Duodenal mucosa (tissue), 2 donors: ENCODE data around the gene HABP2.

Experiments
- H3K27ac ChIP-seq: one replicate; pipeline ENCODE4 v1.7.0; 2013; ENCODE audit warnings: low read depth, low read length
- H3K27me3 ChIP-seq, 2 donors: one replicate each; pipeline ENCODE4 v1.7.0; 2013; ENCODE audit warnings: low read length in 2 of 2, control low read depth in 1 of 2; ENCODE audit not compliant: insufficient read depth in 2 of 2, control insufficient read depth in 1 of 2
- H3K36me3 ChIP-seq, 2 donors: one replicate each; pipeline ENCODE4 v1.7.0; 2013; ENCODE audit warnings: low read length in 2 of 2, control low read depth in 1 of 2; ENCODE audit not compliant: insufficient read depth in 2 of 2, control insufficient read depth in 1 of 2
- H3K4me1 ChIP-seq, 2 donors: one replicate each; pipeline ENCODE4 v1.7.0; 2013; ENCODE audit warnings: low read length in 2 of 2, control low read depth in 1 of 2; ENCODE audit not compliant: insufficient read depth in 2 of 2, control insufficient read depth in 1 of 2
- H3K4me3 ChIP-seq, 2 donors: one replicate each; pipeline ENCODE4 v1.7.0; 2013; ENCODE audit warnings: low read length in 2 of 2, low read depth in 1 of 2
- H3K9ac ChIP-seq, 2 donors: one replicate each; pipeline ENCODE4 v1.7.0; 2013; ENCODE audit warnings: low read length in 2 of 2, low read depth in 1 of 2
- H3K9me3 ChIP-seq, 2 donors: one replicate each; pipeline ENCODE4 v1.7.0; 2013; ENCODE audit warnings: low read length in 2 of 2, control low read depth in 1 of 2; ENCODE audit not compliant: control insufficient read depth in 1 of 2

The HABP2 gene

DNA sequence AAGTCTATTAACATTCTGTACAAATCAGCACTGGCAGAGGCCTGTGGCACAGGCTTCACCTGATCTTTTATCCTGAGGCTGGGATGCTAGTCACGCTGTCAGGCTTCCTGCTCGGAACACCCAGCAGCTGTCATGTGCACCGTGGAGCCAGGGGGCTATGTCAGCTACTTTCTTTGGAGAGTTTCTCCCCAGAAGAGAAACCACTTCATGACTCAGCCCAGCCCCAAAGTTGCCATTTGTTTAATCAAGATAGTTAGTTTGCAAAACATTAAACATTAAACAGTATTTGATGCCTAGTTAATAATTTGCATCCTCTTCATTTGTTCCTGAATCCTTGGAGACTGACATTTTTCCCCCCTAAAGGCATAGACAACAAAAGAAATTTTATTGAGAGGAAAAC lies at the start of gene HABP2:
Gene HABP2 (plus strand): TSS at position 353 of the 400 bp plus-strand sequence. CDS start 69 bp downstream, outside the sequence.
- Histone ChIP-seq H3K4me3 (no peak within 1 kb of the TSS), H3K27me3 (no peaks in the 10 kb centered on the region), H3K4me1 (peaks cover 0 to 27% of the 10 kb centered on the region in 2 donors), H3K36me3 (no peaks in the 10 kb centered on the region), H3K9ac (no peak within 1 kb of the TSS), H3K9me3 (no peaks in the 10 kb centered on the region), H3K27ac (no peak within 1 kb of the TSS)

DNA sequence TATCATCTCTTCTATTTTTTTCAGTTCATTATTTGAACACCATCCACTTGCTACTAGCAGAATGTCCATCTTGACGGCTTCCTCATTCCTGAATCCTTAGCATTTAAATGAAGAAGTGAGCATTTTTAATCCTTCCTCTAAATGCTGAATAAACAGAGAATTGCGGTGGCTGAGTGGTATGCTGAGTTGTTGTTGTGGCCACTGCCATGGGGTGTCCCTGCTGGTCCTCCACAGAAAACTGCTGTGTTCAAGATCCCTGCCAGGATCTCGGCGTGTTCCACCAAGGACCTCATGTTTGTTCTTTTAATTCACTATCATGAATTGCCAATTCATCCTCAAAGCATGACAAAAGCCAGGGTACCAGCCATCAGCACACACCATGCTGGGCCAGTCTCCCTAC lies 48.9 kb upstream of the HABP2 start:
- no peak overlapping the region for H3K27ac ChIP-seq
- no peak overlapping the region for H3K4me3 ChIP-seq
- no peaks in the 10 kb centered on the region for H3K36me3 ChIP-seq
- H3K9ac ChIP-seq, result no peak overlapping the region
- H3K27me3 ChIP-seq, result no peaks in the 10 kb centered on the region
- peaks cover 0 to 3% of the 10 kb centered on the region in 2 donors for H3K4me1 ChIP-seq
- no peaks in the 10 kb centered on the region for H3K9me3 ChIP-seq

DNA sequence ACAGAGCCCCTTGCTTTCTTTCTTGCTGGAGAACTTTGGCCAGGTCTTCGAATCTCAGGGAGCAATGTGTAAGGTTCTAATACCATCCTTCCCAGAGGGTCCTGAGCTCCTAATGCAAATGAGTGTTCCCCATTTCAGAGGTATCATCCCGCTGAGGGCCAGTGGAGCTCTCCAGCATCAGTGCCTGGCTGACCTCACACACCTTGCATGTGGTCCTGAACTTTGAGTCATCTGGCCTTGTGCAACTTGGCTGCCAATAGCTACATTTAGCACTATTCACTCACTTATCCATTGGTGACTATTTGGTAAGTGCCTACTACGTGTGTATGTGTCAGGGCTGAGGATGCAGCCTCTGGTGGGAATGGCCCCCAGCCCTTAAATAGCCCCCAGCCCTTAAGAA lies 48.4 kb upstream of the HABP2 start:
- Histone ChIP-seq H3K36me3 (no peaks in the 10 kb centered on the region), H3K9ac (no peak overlapping the region), H3K27ac (no peak overlapping the region), H3K4me1 (peaks cover 0 to 3% of the 10 kb centered on the region in 2 donors), H3K9me3 (no peaks in the 10 kb centered on the region), H3K4me3 (no peak overlapping the region), H3K27me3 (no peaks in the 10 kb centered on the region)

DNA sequence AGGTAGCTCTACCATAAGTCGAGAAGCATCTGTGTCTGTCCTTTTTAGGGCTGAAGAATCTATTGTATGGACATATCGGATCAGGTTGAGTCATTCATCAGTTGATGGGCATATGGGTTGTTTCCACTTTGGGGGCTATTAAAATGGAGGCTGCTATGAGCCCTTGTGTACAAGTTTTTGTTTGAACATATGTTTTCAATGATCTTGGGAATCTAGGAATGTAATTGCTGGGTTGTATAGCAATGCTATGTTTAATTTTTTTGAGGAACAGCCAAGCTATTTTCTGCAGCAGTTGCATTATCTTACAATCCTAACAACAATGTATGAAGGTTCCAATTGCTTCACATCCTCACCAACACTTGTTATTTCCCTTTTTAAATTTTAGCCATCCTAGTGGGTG lies 46.4 kb upstream of the HABP2 start:
- Histone ChIP-seq H3K27me3 (no peaks in the 10 kb centered on the region), H3K9ac (no peak overlapping the region), H3K36me3 (no peaks in the 10 kb centered on the region), H3K9me3 (no peaks in the 10 kb centered on the region), H3K4me3 (no peak overlapping the region), H3K27ac (no peak overlapping the region), H3K4me1 (no peaks in the 10 kb centered on the region)

DNA sequence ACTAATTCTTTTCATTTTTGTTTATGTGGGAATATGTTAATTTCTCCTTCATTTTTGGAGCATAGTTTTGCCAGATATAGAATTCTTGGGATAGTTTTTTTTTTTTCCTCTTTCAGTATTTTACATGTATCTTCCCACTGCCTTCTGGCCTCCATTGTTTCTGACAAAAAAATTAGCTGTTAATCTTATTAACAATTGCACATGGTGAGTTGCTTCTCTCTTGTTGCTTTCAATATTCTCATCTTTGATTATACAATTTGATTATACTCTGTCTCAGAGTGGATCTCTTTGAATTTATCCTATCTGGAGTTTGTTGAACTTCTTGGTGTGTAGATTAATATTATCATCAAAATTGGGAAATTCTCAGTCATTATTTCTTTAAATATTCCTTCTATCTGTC lies 41.4 kb upstream of the HABP2 start:
- Histone ChIP-seq H3K4me1 (no peaks in the 10 kb centered on the region), H3K4me3 (no peak overlapping the region), H3K9ac (no peak overlapping the region), H3K27me3 (no peaks in the 10 kb centered on the region), H3K9me3 (peaks cover 0 to 4% of the 10 kb centered on the region in 2 donors), H3K27ac (no peak overlapping the region), H3K36me3 (no peaks in the 10 kb centered on the region)

DNA sequence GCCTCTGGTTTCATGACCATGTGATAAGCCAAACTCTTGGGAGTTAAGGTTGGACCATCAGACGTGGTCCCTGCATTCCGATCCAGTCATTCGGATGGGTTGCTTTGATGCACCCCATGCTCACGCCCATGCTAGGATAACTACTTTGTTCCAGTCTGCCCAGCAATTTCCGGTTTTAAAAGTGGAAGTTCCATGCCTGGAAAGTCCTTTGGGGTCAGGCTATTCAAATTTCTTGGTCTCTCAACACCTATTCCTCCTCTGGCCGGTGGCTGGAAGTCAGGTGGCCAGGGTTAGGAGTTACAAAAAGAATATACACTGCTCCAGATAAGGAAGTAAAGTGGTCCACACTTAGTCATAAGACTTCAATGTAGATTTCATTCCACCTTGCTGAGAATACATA lies 37.7 kb upstream of the HABP2 start:
- Histone ChIP-seq H3K9me3 (peaks cover 0 to 4% of the 10 kb centered on the region in 2 donors), H3K27me3 (no peaks in the 10 kb centered on the region), H3K4me3 (no peak overlapping the region), H3K4me1 (no peaks in the 10 kb centered on the region), H3K36me3 (no peaks in the 10 kb centered on the region), H3K9ac (no peak overlapping the region), H3K27ac (no peak overlapping the region)

DNA sequence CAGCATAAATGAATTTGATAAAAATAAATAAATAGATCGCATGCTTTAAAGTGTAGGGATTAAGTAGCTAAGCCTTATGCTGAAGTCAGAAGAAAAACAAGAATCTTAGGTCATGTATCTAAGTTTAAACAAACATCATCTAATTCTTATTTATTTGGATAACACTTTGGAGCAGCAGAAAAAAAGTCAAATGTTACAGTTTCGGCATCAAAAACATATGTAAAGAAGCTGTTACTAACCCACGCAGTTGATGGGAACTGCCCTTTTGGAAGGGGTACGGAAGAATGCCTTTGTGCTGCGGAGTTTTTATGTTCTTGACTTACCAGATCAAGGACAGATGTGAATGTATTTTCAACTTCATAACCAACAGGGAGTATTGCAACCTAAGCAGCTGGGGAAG lies 37.3 kb upstream of the HABP2 start:
- Histone ChIP-seq H3K27me3 (no peaks in the 10 kb centered on the region), H3K9ac (no peak overlapping the region), H3K4me1 (no peaks in the 10 kb centered on the region), H3K36me3 (no peaks in the 10 kb centered on the region), H3K27ac (no peak overlapping the region), H3K4me3 (no peak overlapping the region), H3K9me3 (peaks cover 0 to 4% of the 10 kb centered on the region in 2 donors)

DNA sequence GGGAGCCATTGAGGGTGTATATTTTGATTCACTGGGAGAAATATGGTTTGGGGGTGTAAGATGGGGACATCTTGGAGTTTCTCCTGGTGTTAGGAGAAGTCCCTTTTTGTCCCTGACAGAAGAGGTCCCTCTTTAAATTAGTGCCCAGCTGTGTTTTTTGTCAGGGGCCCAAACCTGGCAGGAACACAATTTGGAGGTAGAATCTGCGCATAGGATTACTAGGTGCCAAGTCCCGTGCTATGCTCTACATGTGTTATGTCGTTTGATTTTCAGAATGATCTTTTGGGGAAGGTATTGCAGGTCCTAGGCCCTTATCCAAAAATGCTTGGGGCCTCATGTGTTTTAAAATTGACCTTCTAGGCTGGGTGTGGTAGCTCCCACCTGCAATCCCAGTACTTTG lies 36.8 kb upstream of the HABP2 start:
- no peaks in the 10 kb centered on the region for H3K27me3 ChIP-seq
- H3K4me3 ChIP-seq, result no peak overlapping the region
- H3K36me3 ChIP-seq, result no peaks in the 10 kb centered on the region
- peaks cover 0 to 4% of the 10 kb centered on the region in 2 donors for H3K9me3 ChIP-seq
- no peak overlapping the region for H3K27ac ChIP-seq
- H3K4me1 ChIP-seq, result no peaks in the 10 kb centered on the region
- H3K9ac ChIP-seq, result no peak overlapping the region

DNA sequence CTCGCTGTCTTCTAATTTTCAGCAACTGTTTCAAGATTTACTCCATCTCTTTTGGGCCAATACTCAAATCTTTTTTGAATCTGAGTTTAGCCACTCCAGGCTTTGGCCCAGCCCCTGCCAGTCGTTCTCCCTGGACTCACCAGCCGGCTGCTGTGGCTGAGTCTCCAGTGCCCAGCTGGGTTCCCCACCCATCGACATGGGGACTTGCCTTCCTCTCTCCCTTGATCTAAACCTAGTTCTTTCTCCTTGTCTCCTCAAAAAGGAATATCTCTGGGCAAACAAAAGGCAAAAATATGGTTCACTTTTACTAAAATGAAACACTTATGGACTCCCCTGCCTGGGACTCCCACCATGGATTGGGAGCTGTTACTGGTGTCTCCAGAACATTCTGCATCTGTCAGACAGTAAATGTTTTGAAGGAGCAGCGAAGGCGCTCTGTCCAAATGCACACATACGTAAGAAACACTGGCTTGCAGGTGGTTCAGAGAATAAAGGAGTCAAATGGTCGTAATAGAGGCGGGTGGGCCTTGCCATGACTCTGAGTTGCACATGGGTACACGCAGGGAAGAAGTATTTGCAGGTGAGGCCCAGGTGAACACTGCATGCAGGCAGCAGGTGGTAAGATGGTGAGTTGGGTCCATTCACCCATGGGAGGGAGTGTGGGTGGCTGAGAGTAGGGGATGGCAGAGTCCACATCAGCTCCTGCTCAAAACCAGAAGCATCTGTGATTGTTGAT lies 35.5 kb upstream of the HABP2 start:
- no peak overlapping the region for H3K9ac ChIP-seq
- H3K9me3 ChIP-seq, result no peaks in the 10 kb centered on the region
- no peak overlapping the region for H3K27ac ChIP-seq
- no peaks in the 10 kb centered on the region for H3K27me3 ChIP-seq
- H3K4me3 ChIP-seq, result no peak overlapping the region
- H3K4me1 ChIP-seq, result no peaks in the 10 kb centered on the region
- H3K36me3 ChIP-seq, result no peaks in the 10 kb centered on the region

DNA sequence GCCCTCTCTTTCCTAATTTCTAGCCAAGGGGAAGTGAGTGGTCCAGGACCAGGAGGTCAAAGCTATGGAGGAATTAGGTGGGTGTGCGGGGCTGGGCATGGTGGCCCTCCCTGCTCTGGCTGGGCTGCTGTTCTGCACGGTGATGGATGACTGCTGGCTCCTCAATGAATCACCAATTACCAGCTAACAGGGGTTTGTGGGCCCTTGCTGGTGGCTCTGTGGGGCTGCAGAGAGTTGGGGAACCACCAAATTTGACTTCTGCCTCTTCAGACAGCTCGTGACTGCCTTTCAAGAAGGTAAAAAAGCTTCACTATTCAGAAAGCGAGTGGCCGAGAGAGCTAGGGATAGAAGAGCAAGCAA lies 35.0 kb upstream of the HABP2 start:
- Histone ChIP-seq H3K9ac (no peak overlapping the region), H3K27ac (no peak overlapping the region), H3K4me3 (no peak overlapping the region), H3K27me3 (no peaks in the 10 kb centered on the region), H3K9me3 (no peaks in the 10 kb centered on the region), H3K4me1 (no peaks in the 10 kb centered on the region), H3K36me3 (no peaks in the 10 kb centered on the region)
